HG03095 (cell line): ENCODE measurements around the gene BRMS1.
A peak's percentile ranks its signal among the peaks of the same experiment; 100 is the strongest.
"Not testable (repeated sequence)": the region's sequence is repeated elsewhere in the genome, so short reads cannot be mapped to it uniquely, and the experiment has no call there.

ENCODE experiments used
- ATAC-seq: cut with Tn5 transposase; IDR thresholded peaks from one replicate; pipeline ENCODE4 v1.9.1; 2021; ENCODE audit warnings: moderate library complexity; ENCODE audit not compliant: unreplicated experiment

Gene BRMS1

DNA sequence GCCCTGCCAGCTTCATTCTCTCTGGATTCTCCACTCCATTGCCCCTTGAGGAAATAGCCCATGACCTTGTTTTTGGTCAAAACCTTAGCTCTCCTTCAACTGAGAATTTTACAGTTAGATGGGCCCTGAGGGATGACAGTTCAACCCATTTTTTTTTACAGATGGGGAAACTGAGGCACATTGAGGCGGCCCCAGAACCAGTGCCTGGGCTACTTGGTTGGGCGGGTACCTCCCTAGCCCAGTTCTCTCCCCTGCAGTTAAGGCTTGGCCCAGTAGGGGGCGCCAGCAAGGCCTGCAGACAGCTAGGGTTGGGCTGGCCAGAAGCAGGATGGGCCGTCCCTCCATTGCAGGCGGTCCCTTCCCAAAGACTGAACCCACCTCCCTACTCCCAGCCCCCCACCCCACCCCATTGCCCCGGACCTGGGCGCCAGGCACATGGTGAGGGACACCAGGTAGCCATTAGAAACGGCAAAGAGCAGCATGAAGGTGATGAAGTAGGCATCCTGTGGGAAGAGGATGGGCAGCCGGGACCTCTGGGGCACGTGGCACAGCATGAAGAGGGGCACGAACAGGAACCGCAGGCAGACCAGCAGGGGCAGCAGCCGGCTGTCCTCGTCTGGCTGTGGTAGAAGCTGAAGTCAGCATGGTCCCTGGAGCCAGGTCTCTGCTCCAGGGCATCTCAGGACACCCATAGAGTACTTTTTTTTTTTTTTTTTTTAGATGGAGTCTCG, 19.1 kb upstream of the BRMS1 start:
- no peak for ATAC-seq

DNA sequence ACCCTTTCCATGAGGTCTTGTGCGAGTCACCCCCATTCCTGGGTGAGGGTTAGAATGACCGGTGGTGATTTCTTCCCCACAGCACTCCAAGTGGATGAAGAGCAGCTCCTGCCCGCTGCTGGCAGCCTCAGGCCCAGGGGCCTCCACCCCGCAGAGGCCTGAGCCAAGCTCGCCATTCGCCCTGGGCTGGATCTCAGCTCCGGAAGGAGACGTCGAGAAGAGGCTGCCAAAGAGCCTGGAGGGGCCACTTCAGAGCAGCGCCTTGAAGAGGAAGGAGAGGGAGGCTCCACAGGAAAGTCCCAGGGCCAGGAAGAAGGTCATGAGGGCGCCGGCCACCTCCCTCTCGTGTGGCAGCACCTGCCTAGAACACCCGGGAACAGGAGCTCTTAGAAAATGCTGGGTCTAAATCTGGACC, 18.3 kb upstream of the BRMS1 start:
- no peak for ATAC-seq

DNA sequence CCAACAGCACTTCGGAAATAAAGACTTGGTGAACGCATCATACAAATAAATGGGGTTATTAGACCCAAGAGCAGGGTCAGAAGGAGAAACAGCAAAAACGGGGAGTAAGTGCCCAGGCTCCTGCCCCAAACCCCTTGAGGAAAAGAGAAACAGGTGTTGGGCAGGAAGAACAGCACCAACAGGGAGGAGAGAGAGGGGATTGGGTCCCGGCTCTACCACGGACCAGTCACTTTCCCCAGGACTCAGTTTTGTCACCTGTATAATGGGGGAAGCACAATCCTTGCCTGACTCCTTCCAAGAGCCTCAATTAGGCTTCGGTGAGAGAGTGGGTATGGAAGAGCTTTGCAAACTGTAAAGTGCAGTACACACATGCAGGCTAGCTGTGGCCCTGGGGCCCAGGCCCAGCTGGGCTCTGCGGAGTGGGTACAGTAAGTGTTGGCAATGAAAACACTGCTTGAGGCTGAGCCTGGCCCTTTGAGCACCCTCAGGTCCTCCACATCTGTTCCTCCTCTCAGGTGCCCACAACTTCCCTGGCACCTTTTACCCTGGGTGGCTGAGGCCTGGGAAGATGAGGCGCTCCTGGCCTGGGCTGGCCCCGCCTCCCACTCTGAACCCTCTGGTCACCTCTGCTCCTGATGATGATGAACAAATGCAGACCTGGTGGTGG, 17.7 kb upstream of the BRMS1 start:
- ATAC-seq, result no peak

DNA sequence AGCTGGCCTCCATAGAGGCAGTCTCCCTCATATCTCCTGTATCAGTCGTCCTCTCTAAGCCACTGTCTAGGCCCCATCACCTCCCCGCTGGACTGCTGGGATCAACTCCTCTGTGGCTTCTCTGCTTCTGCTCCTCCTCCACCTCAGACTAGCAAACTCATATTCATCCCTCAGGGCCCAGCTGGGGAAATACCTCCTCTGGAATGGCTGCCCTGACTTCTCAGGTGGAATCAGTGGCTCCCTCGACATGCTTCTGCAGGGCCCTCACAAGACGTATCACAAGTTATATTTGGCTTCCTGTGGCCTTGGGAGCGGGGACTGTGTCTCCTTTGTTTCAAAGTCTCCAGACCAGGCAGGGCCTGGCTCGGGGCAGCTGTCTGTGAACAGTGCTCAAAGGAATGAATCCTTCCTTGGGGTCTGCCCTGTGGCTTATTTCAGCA, 16.6 kb upstream of the BRMS1 start:
- ATAC-seq, result no peak

DNA sequence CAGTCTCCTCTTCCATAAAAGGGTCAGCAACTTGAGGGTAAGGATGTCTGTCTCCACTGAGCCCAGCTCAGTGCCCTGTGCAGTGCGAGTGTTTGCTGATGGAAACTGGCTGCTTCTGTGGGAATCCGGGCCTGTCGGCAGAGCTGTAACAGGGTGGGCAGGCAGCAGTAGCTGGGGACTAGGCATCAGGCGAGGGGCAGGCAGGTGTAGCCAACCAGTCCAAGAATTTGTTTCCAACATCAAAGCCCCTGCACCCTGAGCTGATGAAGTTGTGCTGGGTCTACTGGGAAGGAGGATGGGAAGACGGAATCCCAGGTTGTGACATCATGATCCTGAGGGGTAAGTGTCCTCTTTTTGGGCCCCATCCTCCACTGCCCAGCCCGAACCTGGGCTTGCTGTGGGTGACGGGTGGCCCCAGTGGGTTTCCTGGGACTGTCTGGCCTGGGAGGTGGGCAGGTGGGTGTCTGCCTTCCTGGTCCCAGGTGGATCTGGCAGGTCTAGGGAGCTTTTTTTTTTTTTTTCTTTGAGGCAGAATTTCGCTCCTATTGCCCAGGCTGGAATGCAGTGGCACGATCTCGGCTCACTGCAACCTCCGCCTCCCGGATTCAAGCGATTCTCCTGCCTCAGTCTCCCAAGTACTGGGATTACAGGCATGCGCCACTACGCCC, 15.6 kb upstream of the BRMS1 start:
- no peak for ATAC-seq

DNA sequence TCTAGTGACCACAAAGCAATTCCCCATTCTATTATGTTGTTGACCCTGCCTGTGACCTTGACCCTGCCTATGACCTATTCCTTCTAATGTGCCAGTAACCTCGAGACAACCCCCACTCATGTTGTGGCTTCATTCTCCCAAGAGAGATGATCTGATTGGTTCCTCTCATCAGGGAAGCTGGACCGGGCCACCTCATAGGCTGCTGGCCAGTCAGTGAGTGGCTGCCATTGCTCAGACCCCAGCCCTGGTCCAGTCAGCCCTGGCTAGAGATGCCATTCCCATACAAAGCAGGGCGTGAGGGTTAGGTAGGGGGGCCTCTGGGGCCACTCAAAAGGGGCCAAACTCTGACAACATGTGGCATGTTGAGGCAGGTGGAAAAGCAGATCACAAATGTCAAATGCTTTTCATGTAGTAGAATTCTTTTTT, 14.8 kb upstream of the BRMS1 start:
- no peak for ATAC-seq

DNA sequence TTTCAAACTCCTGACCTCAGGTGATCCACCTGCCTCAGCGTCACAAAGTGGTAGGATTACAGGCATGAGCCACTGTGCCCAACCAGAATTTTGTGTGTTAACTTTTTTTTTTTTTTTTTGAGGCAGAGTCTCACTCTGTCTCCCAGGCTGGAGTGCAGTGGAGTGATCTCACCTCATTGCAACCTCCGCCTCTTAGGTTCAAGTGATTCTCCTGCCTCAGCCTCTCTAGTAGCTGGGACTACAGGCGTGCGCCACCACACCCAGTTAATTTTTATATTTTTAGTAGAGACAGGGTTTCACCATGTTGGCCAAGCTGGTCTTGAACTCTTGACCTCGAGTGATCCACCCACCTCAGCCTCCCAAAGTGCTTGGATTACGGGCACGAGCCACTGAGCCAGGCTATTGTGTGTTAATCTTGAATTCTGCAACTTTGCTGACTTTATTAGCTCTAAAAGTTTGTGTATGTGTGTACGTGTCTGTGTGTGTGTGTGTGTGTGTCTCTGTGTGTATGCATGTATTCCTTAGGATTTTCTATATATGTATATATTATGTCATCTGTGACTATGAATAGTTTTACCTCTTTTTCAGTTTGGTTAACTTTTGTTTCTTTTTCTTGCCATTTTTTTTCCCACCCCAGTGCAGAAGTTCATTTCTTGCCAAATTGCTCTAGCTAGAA, 5.8 kb upstream of the BRMS1 start:
- ATAC-seq, result not testable (repeated sequence)

DNA sequence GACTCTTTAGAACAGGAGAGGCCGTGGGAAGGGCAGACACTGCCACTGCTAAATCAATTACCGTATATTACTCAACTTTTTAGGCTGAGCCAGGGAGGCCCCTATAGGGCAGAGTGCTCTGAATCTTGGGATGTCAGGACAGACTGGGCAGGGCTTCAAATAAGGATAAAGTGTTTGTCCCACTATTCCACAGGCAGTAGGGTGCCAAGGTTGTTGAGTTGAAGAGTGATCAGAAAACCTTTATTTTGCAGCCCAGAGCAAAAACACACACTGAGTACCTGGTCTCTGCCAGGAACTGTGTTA, 4.1 kb upstream of the BRMS1 start:
- no peak for ATAC-seq

DNA sequence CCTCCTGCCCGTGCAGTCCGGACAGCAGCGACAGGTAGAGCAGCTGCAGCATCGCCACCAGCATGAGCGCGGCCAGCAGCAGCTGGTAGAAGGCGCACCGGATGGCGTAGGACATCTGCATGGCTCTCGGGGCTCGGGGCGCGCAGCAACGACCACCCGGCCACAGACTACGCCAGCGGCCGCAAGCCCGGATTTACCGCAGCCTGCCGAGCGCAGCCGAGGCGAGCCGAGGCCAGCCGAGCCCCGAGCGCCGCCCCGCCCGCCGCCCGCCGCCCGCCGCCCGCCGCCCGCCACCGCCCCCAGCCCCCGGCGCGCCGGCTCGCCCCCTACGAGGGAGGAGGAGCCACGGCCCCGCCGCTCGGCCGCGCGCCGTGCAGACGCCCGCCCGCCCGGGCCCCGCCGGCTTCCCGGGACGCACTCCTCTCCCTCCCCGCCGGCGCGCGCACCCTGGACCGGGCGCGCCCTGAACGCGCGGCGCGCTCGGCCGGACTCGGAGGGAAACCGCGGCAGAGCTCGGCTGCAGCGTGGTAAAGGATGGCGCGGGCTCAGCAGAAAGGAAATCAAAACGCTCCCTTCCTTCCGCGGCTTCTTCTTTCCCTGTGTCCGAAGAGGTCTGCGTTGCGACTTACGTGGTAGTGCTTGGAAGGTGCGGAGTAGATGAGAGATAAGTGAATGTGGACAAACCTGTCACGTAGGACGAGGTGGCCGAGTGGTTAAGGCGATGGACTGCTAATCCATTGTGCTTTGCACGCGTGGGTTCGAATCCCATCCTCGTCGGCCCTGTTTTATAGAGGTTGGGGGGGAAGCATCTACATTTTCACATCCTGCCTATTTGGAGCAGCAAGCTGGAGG, 2.7 kb upstream of the BRMS1 start, which contains the start of gene B4GAT1:
Gene B4GAT1 (minus strand): TSS at position 205 of the 852 bp plus-strand sequence. CDS start 84 bp downstream, at position 121.
- ATAC-seq, result no peak

DNA sequence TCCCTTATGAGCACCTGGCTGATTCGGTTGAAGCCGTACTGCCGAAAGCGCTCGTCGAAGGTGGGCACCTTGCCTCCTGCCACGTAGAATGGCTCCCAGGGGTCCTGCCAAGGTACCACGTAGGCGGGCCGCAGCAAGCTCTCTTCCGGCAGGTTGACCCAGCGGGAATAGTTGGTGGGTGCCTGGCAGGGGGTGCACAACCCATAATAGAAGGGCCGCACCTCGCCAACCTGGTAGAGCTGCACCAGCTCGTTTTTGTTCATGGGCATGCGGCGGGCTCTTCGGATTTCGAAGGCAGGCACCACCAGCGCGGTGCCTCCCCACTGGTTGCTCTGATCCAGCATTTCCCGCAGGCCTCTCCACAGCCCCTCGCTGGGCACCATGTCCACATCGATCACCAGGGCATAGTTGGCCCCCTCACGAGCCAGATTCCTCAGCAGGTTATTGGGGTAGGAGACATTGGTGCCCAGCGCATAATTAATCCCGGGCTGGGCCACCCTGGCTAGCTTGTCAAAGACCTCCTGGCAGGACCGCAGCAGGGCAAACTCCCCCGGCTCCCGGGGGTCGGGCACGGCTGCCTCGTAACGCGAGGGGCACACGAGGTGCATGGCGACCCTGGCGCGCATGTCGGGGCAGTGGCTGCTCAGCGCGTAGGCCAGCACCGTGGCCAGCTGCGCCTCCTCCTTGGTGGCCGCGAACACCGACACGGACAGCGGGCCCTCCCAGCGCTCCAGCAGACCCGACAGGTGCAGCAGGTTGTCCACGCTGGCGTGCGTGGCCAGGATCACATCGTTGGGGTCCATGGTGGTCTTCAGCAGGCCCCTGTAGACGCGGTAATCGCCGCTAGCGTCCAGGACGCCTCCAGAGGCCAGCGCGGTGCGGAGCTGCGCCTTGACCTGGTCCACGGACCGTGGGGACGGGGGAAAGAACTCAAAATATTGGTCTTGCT, 1.8 kb upstream of the BRMS1 start:
- ATAC-seq, result no peak

DNA sequence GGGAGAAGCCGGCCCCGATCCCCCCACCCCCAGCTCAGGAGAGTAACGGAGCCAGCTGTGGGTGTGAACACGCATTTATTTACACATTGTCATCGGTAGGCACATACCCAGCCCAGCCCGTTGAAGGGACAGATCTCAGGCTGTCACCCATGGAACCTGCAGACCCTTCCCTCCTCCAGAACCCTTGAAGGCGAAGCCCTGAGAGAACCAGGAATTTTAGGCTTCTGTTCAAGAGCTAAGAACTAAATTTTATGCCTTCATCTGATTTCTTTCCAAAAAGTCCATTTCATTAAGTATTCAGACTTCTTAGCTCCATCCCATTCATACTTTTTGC, 379 bp upstream of the BRMS1 start:
- peak; percentile 1 for ATAC-seq

DNA sequence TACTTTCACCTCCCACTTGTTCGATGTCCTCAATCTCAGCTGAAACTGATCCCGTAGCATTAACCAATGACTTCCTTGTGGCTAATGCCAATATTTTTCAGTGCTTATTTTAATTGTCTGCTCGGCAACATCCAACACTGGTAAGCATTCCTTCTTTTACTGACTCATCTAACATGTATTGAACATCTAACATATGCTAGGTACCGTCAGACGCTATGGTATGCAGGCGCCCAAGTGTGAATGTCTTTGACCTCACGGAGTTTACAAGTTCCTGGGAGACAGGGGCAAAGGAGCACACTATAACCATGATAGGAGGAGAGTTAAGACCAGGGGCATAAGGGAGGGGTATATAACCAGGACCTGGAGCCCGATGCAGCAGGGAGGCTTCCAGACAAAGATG, 1.7 kb downstream of the BRMS1 start:
- no peak for ATAC-seq

DNA sequence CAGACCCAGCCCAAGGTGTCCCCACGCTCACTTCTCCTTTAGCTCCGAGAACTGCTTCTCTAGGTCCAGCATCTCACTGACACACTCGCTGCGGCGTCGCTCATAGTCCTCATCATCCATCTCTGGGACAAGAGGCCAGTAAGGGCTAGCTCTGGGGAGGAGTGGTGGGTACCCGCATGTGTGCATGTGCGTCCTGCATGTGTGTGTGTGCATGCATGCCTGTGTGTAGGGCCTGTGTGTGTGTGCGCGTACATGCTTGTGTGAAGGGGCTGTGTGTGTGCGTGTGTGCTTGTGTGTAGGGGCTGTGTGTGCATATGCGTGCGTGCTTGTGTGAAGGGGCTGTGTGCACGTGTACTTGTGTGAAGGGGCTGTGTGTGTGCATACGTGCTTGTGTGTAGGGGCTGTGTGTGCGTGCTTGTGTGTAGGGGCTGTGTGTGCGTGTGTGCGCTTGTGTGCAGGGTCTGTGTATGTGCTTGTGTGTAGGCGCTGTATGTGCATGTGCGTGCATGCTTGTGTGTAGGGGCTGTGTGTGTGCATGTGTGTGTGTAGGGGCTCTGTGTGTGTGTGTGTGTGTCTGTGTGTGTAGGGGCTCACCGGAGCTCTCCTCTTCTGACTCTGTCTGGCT, 3.3 kb downstream of the BRMS1 start:
- no peak for ATAC-seq

DNA sequence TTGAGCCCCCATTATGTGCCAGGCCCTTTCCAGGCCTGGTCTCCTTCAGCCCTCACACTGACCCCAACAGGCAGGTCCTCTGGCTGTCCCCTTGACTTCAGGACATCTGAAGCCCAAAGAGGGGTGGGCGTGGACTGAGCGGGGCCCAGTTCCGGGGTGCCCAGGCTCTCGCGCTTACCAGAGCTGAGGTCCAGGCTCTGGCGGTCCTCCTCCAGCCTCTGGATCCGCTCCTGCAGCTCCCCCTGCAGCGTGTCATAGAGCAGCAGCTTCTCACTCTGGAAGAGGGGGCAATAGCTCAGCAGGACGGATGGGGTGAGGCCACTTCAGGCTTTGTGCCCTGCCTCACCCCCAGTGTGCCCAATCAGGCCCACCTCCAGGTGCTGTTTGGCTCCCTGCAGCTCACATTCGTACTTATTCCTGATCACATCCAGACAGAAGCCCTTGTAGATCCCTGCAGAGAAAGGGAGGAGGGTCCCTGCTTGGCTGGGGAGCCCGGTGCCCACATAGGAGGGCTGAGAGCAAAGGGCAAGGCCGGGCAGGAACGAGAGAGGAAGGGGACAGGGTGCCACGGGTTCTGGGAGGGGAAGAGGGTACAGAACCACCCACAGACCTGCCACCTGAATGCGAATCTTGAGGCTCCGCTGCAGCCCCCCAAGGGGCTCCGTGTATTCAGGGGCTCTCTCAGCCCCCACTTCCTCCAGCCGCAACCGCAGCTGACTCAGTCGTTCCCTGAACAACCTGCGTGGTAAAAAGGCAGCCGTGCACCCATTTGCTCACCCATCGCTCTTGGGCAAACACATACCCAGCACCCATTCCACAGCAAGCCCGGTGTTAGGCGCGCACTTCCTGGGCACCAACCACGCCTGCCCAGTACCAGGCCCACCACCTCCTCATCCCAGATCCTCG, 4.1 kb downstream of the BRMS1 start:
- no peak for ATAC-seq

DNA sequence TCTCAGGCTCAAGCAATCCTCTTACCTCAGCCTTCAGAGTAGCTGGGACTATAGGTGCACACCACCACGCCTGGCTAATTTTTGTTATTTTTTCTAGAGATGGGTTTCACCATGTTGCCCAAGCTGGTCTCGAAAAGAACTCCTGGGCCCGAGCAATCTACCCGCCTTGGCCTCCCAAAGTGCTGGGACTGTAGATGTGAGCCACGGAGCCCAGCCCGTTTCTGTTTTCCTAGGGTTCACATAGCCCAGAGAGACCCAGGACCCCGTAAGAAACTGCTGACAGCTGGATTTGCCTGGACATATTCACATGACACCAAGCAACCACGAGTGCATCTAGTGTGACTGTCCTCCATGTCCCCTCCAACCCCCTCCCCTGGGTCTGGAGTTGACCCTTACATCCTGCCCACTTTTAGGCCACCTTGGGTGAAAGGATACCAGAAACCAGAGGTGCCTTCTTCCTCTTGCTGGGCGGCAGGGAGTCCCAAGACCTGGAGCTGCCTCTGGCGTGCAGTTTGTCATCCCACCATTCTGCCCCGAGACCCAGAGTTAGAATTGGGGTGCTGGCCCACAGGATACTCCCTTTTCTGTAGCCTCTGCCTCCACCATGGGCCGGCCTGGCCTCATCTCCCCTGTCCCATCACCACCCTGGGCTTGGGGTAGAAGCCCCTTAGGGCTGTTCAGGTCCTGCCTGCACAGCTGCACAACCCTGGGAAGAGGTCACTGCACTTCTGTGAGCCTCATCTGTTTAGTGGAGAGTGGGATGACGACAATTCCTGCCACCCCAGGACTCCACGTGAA, 5.0 kb downstream of the BRMS1 start:
- no peak for ATAC-seq

DNA sequence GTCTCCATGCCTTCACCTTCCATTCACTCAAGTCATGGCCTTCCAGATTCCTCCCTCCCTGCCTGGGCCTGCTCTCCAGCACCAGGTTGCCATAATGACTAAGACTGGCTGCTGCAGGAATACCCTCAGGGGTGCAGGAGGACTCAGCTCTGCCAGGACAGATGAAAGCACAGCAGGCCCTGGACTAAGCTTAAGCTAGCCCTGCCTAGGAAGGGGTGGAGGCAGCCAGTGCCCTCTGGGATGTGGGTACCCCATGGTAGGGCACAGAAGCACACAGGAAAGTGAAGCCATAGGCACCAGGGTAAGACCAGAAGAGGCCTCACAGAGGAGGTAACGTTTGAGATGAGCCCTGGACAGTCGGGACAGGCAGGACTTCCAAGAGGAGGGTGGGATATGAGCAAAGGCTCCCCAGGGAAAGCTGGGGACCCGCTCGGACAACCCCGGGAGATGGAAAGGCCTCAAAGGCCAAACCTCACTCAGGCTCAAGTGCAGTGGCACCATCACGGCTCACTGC, 5.7 kb downstream of the BRMS1 start:
- no peak for ATAC-seq
